ENCODE data around the gene BSCL2. TPM values are rescaled to one million over a fixed set of nuclear protein-coding genes. Genes with fewer than 3 reads are reported as not detected.
A peak's percentile ranks its signal among the peaks of the same experiment; 100 is the strongest.

Gene BSCL2
- total RNA-seq, 1 experiment from 2014 or later: 79.1 TPM

GRCh38 chr11:62689421-62690183 lies 17.6 kb downstream of the BSCL2 start, which contains the start of gene LRRN4CL:
LRRN4CL (minus strand) TSS chr11:62689530; CDS start chr11:62688508, 1,022 bp downstream.
- Histone ChIP-seq H3K27ac (ENCODE audit: low read length) (no peak within 1 kb of the TSS), H3K4me1 (ENCODE audit: low read length) (no peaks in the 10 kb centered on the region), H2AFZ (ENCODE audit: low read length) (no peak within 1 kb of the TSS), H3K4me2 (ENCODE audit: low read depth, low read length, poor library complexity, severe bottlenecking) (no peak within 1 kb of the TSS), H4K20me1 (ENCODE audit: insufficient read depth, low read depth, low read length) (no peaks in the 10 kb centered on the region), H3K79me2 (ENCODE audit: low read length) (no peaks in the 10 kb centered on the region), H3K4me3 (ENCODE audit: low read length) (no peak within 1 kb of the TSS), H3K9me3 (ENCODE audit: low read length) (no peaks in the 10 kb centered on the region), H3K9ac (ENCODE audit: low read length) (no peak within 1 kb of the TSS), H3K36me3 (ENCODE audit: insufficient read depth, low read length) (peaks cover 24% of the 10 kb centered on the region), H3K27me3 (ENCODE audit: low read length) (no peaks in the 10 kb centered on the region), H3K9me2 (replicated peaks; ENCODE audit: insufficient read depth, low read length) (no peaks in the 10 kb centered on the region)
- DNase-seq: no peak

- Histone ChIP-seq H3K27ac (ENCODE audit: low read length) (no peak overlapping the region), H3K4me3 (ENCODE audit: low read length) (no peak overlapping the region), H3K9me2 (replicated peaks; ENCODE audit: insufficient read depth, low read length) (no peaks in the 10 kb centered on the region), H3K27me3 (ENCODE audit: low read length) (no peaks in the 10 kb centered on the region), H4K20me1 (ENCODE audit: insufficient read depth, low read depth, low read length) (no peaks in the 10 kb centered on the region), H3K4me2 (ENCODE audit: low read depth, low read length, poor library complexity, severe bottlenecking) (no peak overlapping the region), H3K36me3 (ENCODE audit: insufficient read depth, low read length) (peaks cover 18% of the 10 kb centered on the region; the same call in 1 of the 2 replicates), H2AFZ (ENCODE audit: low read length) (no peak overlapping the region), H3K9ac (ENCODE audit: low read length) (no peak overlapping the region), H3K79me2 (ENCODE audit: low read length) (no peaks in the 10 kb centered on the region), H3K4me1 (ENCODE audit: low read length) (no peaks in the 10 kb centered on the region), H3K9me3 (ENCODE audit: low read length) (no peaks in the 10 kb centered on the region)
- DNase-seq: no peak
These were observed 18.7 kb downstream of the BSCL2 start for GRCh38 chr11:62688491-62688890.

GRCh38 chr11:62687508-62688396 lies 19.5 kb downstream of the BSCL2 start:
- no peak for DNase-seq
- Histone ChIP-seq H2AFZ (ENCODE audit: low read length) (no peak overlapping the region), H3K4me1 (ENCODE audit: low read length) (no peaks in the 10 kb centered on the region), H3K36me3 (ENCODE audit: insufficient read depth, low read length) (peaks cover 15% of the 10 kb centered on the region; the same call in 1 of the 2 replicates), H3K9ac (ENCODE audit: low read length) (no peak overlapping the region), H3K79me2 (ENCODE audit: low read length) (no peaks in the 10 kb centered on the region), H3K9me2 (replicated peaks; ENCODE audit: insufficient read depth, low read length) (no peaks in the 10 kb centered on the region), H3K9me3 (ENCODE audit: low read length) (no peaks in the 10 kb centered on the region), H4K20me1 (ENCODE audit: insufficient read depth, low read depth, low read length) (no peaks in the 10 kb centered on the region), H3K4me3 (ENCODE audit: low read length) (no peak overlapping the region), H3K4me2 (ENCODE audit: low read depth, low read length, poor library complexity, severe bottlenecking) (no peak overlapping the region), H3K27me3 (ENCODE audit: low read length) (no peaks in the 10 kb centered on the region), H3K27ac (ENCODE audit: low read length) (no peak overlapping the region)

GRCh38 chr11:62682518-62682917 lies 24.7 kb downstream of the BSCL2 start:
- H3K4me1 ChIP-seq (ENCODE audit: low read length): peaks cover 21% of the 10 kb centered on the region
- H4K20me1 ChIP-seq (ENCODE audit: insufficient read depth, low read depth, low read length): no peaks in the 10 kb centered on the region; the same call in 1 of the 2 replicates
- no peak overlapping the region for H3K27ac ChIP-seq (ENCODE audit: low read length)
- no peaks in the 10 kb centered on the region for H3K27me3 ChIP-seq (ENCODE audit: low read length)
- no peaks in the 10 kb centered on the region for H3K9me2 ChIP-seq (replicated peaks; ENCODE audit: insufficient read depth, low read length)
- H2AFZ ChIP-seq (ENCODE audit: low read length): no peak overlapping the region
- no peak overlapping the region for H3K9ac ChIP-seq (ENCODE audit: low read length)
- H3K9me3 ChIP-seq (ENCODE audit: low read length): no peaks in the 10 kb centered on the region
- H3K4me2 ChIP-seq (ENCODE audit: low read depth, low read length, poor library complexity, severe bottlenecking): no peak overlapping the region
- H3K36me3 ChIP-seq (ENCODE audit: insufficient read depth, low read length): no peaks in the 10 kb centered on the region; the same call in 1 of the 2 replicates
- peaks cover 18% of the 10 kb centered on the region for H3K79me2 ChIP-seq (ENCODE audit: low read length)
- H3K4me3 ChIP-seq (ENCODE audit: low read length): no peak overlapping the region
- DNase-seq: no peak

GRCh38 chr11:62680825-62681240 lies 26.4 kb downstream of the BSCL2 start:
- peak overlapping the region; percentile 70 for H3K27ac ChIP-seq (ENCODE audit: low read length)
- no peaks in the 10 kb centered on the region for H3K27me3 ChIP-seq (ENCODE audit: low read length)
- peak overlapping the region; percentile 32; the same call in 1 of the 2 replicates for H3K4me3 ChIP-seq (ENCODE audit: low read length)
- no peaks in the 10 kb centered on the region; the same call in 1 of the 2 replicates for H4K20me1 ChIP-seq (ENCODE audit: insufficient read depth, low read depth, low read length)
- peak overlapping the region; percentile 58 for H3K9ac ChIP-seq (ENCODE audit: low read length)
- peak overlapping the region; percentile 54 for H3K4me2 ChIP-seq (ENCODE audit: low read depth, low read length, poor library complexity, severe bottlenecking)
- H3K9me2 ChIP-seq (replicated peaks; ENCODE audit: insufficient read depth, low read length): no peaks in the 10 kb centered on the region
- H3K9me3 ChIP-seq (ENCODE audit: low read length): no peaks in the 10 kb centered on the region
- H3K36me3 ChIP-seq (ENCODE audit: insufficient read depth, low read length): peaks cover 5% of the 10 kb centered on the region; the same call in 1 of the 2 replicates
- peak overlapping the region; percentile 78 for H2AFZ ChIP-seq (ENCODE audit: low read length)
- peak; percentile 92 for DNase-seq
- peaks cover 31% of the 10 kb centered on the region for H3K4me1 ChIP-seq (ENCODE audit: low read length)
- peaks cover 30% of the 10 kb centered on the region for H3K79me2 ChIP-seq (ENCODE audit: low read length)

GRCh38 chr11:62678770-62679696 lies 28.2 kb downstream of the BSCL2 start, which contains the start of gene UBXN1:
UBXN1 (minus strand) TSS chr11:62679073; CDS start chr11:62678923, 150 bp downstream.
- H3K27ac ChIP-seq (ENCODE audit: low read length): peak within 1 kb of the TSS; percentile 73
- H4K20me1 ChIP-seq (ENCODE audit: insufficient read depth, low read depth, low read length): no peaks in the 10 kb centered on the region; the same call in 1 of the 2 replicates
- peak within 1 kb of the TSS; percentile 100 for H3K4me2 ChIP-seq (ENCODE audit: low read depth, low read length, poor library complexity, severe bottlenecking)
- no peaks in the 10 kb centered on the region for H3K9me2 ChIP-seq (replicated peaks; ENCODE audit: insufficient read depth, low read length)
- peak within 1 kb of the TSS; percentile 77 for H2AFZ ChIP-seq (ENCODE audit: low read length)
- H3K4me3 ChIP-seq (ENCODE audit: low read length): peak within 1 kb of the TSS; percentile 98
- no peaks in the 10 kb centered on the region for H3K9me3 ChIP-seq (ENCODE audit: low read length)
- peaks cover 9% of the 10 kb centered on the region; the same call in 1 of the 2 replicates for H3K36me3 ChIP-seq (ENCODE audit: insufficient read depth, low read length)
- H3K79me2 ChIP-seq (ENCODE audit: low read length): peaks cover 34% of the 10 kb centered on the region
- H3K9ac ChIP-seq (ENCODE audit: low read length): peak within 1 kb of the TSS; percentile 97
- H3K4me1 ChIP-seq (ENCODE audit: low read length): peaks cover 31% of the 10 kb centered on the region
- no peaks in the 10 kb centered on the region for H3K27me3 ChIP-seq (ENCODE audit: low read length)
- peak; percentile 96 for DNase-seq

- H3K9ac ChIP-seq (ENCODE audit: low read length): peak overlapping the region; percentile 97
- peaks cover 31% of the 10 kb centered on the region for H3K4me1 ChIP-seq (ENCODE audit: low read length)
- H3K27me3 ChIP-seq (ENCODE audit: low read length): no peaks in the 10 kb centered on the region
- peak overlapping the region; percentile 100 for H3K4me2 ChIP-seq (ENCODE audit: low read depth, low read length, poor library complexity, severe bottlenecking)
- peak overlapping the region; percentile 98 for H3K4me3 ChIP-seq (ENCODE audit: low read length)
- no peaks in the 10 kb centered on the region for H3K9me3 ChIP-seq (ENCODE audit: low read length)
- DNase-seq: peak; percentile 54
- H3K27ac ChIP-seq (ENCODE audit: low read length): peak overlapping the region; percentile 73
- H4K20me1 ChIP-seq (ENCODE audit: insufficient read depth, low read depth, low read length): no peaks in the 10 kb centered on the region; the same call in 1 of the 2 replicates
- H3K79me2 ChIP-seq (ENCODE audit: low read length): peaks cover 40% of the 10 kb centered on the region
- no peak overlapping the region for H2AFZ ChIP-seq (ENCODE audit: low read length)
- H3K9me2 ChIP-seq (replicated peaks; ENCODE audit: insufficient read depth, low read length): no peaks in the 10 kb centered on the region
- peaks cover 9% of the 10 kb centered on the region; the same call in 1 of the 2 replicates for H3K36me3 ChIP-seq (ENCODE audit: insufficient read depth, low read length)
These were observed 28.8 kb downstream of the BSCL2 start for GRCh38 chr11:62678433-62678769.

Measured in Karpas-422 (cell line).